HG03565 (cell line): ENCODE measurements around the gene MRPS5.
"Not testable (repeated sequence)": the region's sequence is repeated elsewhere in the genome, so short reads cannot be mapped to it uniquely, and the experiment has no call there.

Source experiments
- ATAC-seq: cut with Tn5 transposase; IDR thresholded peaks from one replicate; pipeline ENCODE4 v1.9.1; 2021; ENCODE audit warnings: mild to moderate bottlenecking, moderate library complexity; ENCODE audit not compliant: unreplicated experiment

The MRPS5 gene

GRCh38 chr2:95048825-95049682 is 72.6 kb downstream of the MRPS5 start:
- ATAC-seq = no peak

- ATAC-seq = no peak
These were observed 73.7 kb downstream of the MRPS5 start for GRCh38 chr2:95047629-95048510.

- ATAC-seq = no peak
These were observed 75.1 kb downstream of the MRPS5 start for GRCh38 chr2:95046371-95047112.

GRCh38 chr2:95044601-95045000 is 77.0 kb downstream of the MRPS5 start:
- no peak for ATAC-seq

GRCh38 chr2:95043300-95044093 is 78.1 kb downstream of the MRPS5 start:
- ATAC-seq = peak; percentile 37

GRCh38 chr2:95042472-95043271 is 78.9 kb downstream of the MRPS5 start:
- ATAC-seq = peak; percentile 14

- no peak for ATAC-seq
These were observed 79.7 kb downstream of the MRPS5 start for GRCh38 chr2:95041824-95042442.

- ATAC-seq = no peak
These were observed 80.4 kb downstream of the MRPS5 start for GRCh38 chr2:95041060-95041823.

GRCh38 chr2:95040426-95040825 is 81.2 kb downstream of the MRPS5 start:
- no peak for ATAC-seq

- ATAC-seq = no peak
These were observed 81.6 kb downstream of the MRPS5 start for GRCh38 chr2:95039978-95040377.

- no peak for ATAC-seq
These were observed 82.2 kb downstream of the MRPS5 start for GRCh38 chr2:95039363-95039762.

- no peak for ATAC-seq
These were observed 82.8 kb downstream of the MRPS5 start for GRCh38 chr2:95038635-95039298.

- not testable (repeated sequence) for ATAC-seq
These were observed 83.6 kb downstream of the MRPS5 start for GRCh38 chr2:95037841-95038585.

GRCh38 chr2:95037384-95037839 is 84.2 kb downstream of the MRPS5 start:
- no peak for ATAC-seq

GRCh38 chr2:95036596-95037383 is 84.8 kb downstream of the MRPS5 start:
- no peak for ATAC-seq
